Heart right ventricle (tissue), 16 donors: ENCODE results near the gene UBE2D1. TPM values are rescaled to one million over a fixed set of nuclear protein-coding genes. Genes with fewer than 3 reads are reported as not detected.

Experiments
- ATAC-seq, 8 donors: fragments of 200-7000 bp; cut with Tn5 transposase; one replicate each; pipeline ENCODE4 v1.9.1; 2020; ENCODE audit warnings: mild to moderate bottlenecking in 8 of 8, moderate library complexity in 8 of 8, moderate number of reproducible peaks in 1 of 8
- DNase-seq, 2 donors: peaks; one replicate each; pipeline ENCODE4 v3.0.0-alpha.2; 2020
- H3K27ac ChIP-seq, 10 donors: fragments of 200-600 bp; sonication (generic) in 2 of 10; one replicate each; pipeline versions ENCODE4 v1.5.0 to v1.8.0; 2020 to 2022; ENCODE audit warnings: mild to moderate bottlenecking in 3 of 10
- H3K27me3 ChIP-seq, 7 donors: fragments of 200-600 bp; one replicate each; pipeline ENCODE4 v1.8.0; 2021 to 2022; ENCODE audit warnings: mild to moderate bottlenecking in 2 of 7
- H3K36me3 ChIP-seq, 9 donors: fragments of 200-600 bp; sonication (generic) in 1 of 9; one replicate each; pipeline versions ENCODE4 v1.5.0 to v1.8.0; 2020 to 2022; ENCODE audit warnings: mild to moderate bottlenecking in 2 of 9
- H3K4me1 ChIP-seq, 9 donors: fragments of 200-600 bp; sonication (generic) in 1 of 9; one replicate each; pipeline versions ENCODE4 v1.5.0 to v1.8.0; 2020 to 2022; ENCODE audit warnings: mild to moderate bottlenecking in 4 of 9
- H3K4me3 ChIP-seq, 10 donors: fragments of 200-600 bp; sonication (generic) in 2 of 10; one replicate each; pipeline versions ENCODE4 v1.5.0 to v1.8.0; 2020 to 2022; ENCODE audit warnings: mild to moderate bottlenecking in 7 of 10, moderate library complexity in 2 of 10
- H3K9me3 ChIP-seq, 11 donors: fragments of 200-600 bp in 10 of 11; sonication (generic) in 2 of 11; one replicate each; pipeline versions ENCODE4 v1.5.0 to v1.8.0; 2013 to 2022; ENCODE audit warnings: mild to moderate bottlenecking in 2 of 11, control low read depth in 1 of 11, moderate library complexity in 1 of 11
- WGBS, 2 donors: extraction: QIAGEN DNeasy Blood & Tissue Kit; methylation state at CpG; one replicate each; pipeline ENCODE4 v1.1.7; 2013; ENCODE audit warnings: inconsistent platforms in 1 of 2; 5-methylcytosine and 5-hydroxymethylcytosine counted together
- intact Hi-C, 10 donors: fragments of 100-400 bp; cut with DNase I; formaldehyde crosslinking; loops; one replicate each; pipeline versions ENCODE4 v1.11.1 to v1.14.2; 2022
- long read RNA-seq, 3 donors: library from polyadenylated mRNA; unstranded; transcript quantifications; one replicate each; pipeline ENCODE4 v2.0.0, GENCODE V29; 2020 to 2021
- polyA plus RNA-seq, 2 donors: library from polyadenylated mRNA; stranded (reverse); fragments of 200-250 nt; gene quantifications; one replicate each; pipeline ENCODE4 v1.2.3, GENCODE V29; 2013
- total RNA-seq, 10 donors: library from RNA; stranded (reverse); fragmentation: NEBNext Ultra II Directional in 3 of 10; extraction: Animal tissue kit (Norgen Biotek cat#: 25700) in 3 of 10; gene quantifications; one replicate each; pipeline versions ENCODE4 v1.2.1 to v1.2.4, GENCODE V29; 2021 to 2023
- TF ChIP-seq, protein P1 (sequence below), 9 donors: fragments of 200-600 bp; sonication (generic) in 2 of 9; IDR thresholded peaks; one replicate each; pipeline versions ENCODE4 v1.5.0 to v1.8.0; 2021 to 2022; ENCODE audit warnings: antibody characterized with exemption in 9 of 9, mild to moderate bottlenecking in 5 of 9, moderate library complexity in 1 of 9
- donor health status: Arrhythmogenic right ventricular cardiomyopathy.
- donor health status: ischemic (EF 13 %, LVEDD 7.1; RV severe dilation, severe dysfunction).
- donor health status: healthy with polysubstance abuse.
- donor health status: DM: no; HTN: yes; CAD: no.
- donor health status: DM: no; HTN: no; CAD: no.
- donor health status: ischemic (EF 25% LVEDD 6.9; RV normal size, moderate dysfunction).
- donor health status: ischemic (EF 25% LVEDD 5.7; RV mildly dilated, moderate dysfunction).
- donor health status: healthy.
- donor health status: DM: yes; HTN: yes; CAD: no.
- donor health status: Ischemic cardiomyopathy.
- donor health status: ischemic (EF 35%, LVEDD 5.7; RV mildly dilated, moderate dysfunction).
- donor health status: nonischemic (EF 11% LVEDD 7.7; RV severe dilation, severe dysfunction).
- donor health status: DM: yes; HTN: yes; CAD: no.
- donor health status: PGD.
- donor health status: ischemic (EF 29% LVEDD 5.4; RV normal size, mild dysfunction).
- donor health status: nonischemic (EF 23%, LVEDD 6.1; RV moderate dilation, normal function).

UBE2D1 gene
- 10 to 100 TPM; 42.6 to 71.0 (median 62.0) TPM for total RNA-seq
- 10 to 100 TPM; 12.2 to 37.3 TPM for polyA plus RNA-seq
- long read RNA-seq, donor 1, transcript UBE2D1-201 (7 exons, 2,659 nt): major isoform, 51 of 59 reads
- long read RNA-seq, donor 1, partial matches to known transcripts: 1 of 59 reads
- long read RNA-seq, donor 1, other reads (novel, unspliced or antisense): 2 of 59 reads
- long read RNA-seq, donor 2, transcript UBE2D1-201 (7 exons, 2,659 nt): major isoform, 46 of 55 reads
- long read RNA-seq, donor 2, partial matches to known transcripts: 1 of 55 reads
- long read RNA-seq, donor 2, other reads (novel, unspliced or antisense): 3 of 55 reads
- long read RNA-seq, donor 3, transcript UBE2D1-204 (6 exons, 2,621 nt): minor isoform, 16 of 139 reads
- long read RNA-seq, donor 3, transcript UBE2D1-201 (7 exons, 2,659 nt): major isoform, 114 of 139 reads
- long read RNA-seq, donor 3, partial matches to known transcripts: 2 of 139 reads
- long read RNA-seq, donor 3, other reads (novel, unspliced or antisense): 5 of 139 reads

DNA sequence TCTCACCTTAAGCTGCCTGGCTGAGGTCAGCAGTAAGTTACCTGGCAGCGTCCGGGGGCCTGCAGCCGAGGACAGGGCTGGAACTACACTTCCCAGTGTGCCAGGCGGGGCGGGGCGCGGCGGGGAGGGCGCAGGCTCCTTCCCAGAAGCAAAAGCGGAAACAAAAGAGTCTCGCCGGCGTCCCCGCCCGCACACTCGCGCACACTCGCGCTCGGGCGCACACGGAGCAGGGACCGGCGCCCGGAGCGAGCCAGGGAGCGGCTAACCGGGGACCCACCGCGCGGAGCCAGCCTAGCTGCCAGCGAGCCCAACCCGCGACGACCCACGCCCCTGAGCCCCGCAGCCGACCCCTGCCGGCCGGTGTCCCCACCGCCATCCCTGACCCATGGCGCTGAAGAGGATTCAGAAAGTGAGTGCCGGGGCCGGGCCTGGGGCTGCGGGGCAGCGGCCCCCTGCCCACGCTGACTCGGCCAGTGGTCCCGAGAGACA lies at the start of gene UBE2D1:
Gene UBE2D1 (plus strand): TSS at position 190 of the 489 bp plus-strand sequence. CDS start 196 bp downstream, at position 386.
- DNase-seq (peak; percentile 91 to 93), ATAC-seq (peak; percentile 96 to 98 (median 97))
- Histone ChIP-seq H3K9me3 (no peaks in the 10 kb centered on the region), H3K4me1 (peaks cover 0 to 50% (median 20%) of the 10 kb centered on the region in 9 donors), H3K36me3 (no peaks in the 10 kb centered on the region), H3K27me3 (no peaks in the 10 kb centered on the region), H3K27ac (peak within 1 kb of the TSS; percentile 86 to 96 (median 94)), H3K4me3 (peak within 1 kb of the TSS; percentile 80 to 98 (median 91))
- WGBS, 2 donors: 0% methylated on average over 48 to 49 of the region's 49 CpGs
- intact Hi-C loops: loop anchor here (1.0 to 10.0 kb wide), 5 partner anchors 49 to 68 kb away; partner anchors contain the start of genes TFAM (in 9 of the 10) and IPMK (in 2 of the 10)
- TF ChIP-seq, protein P1, sequence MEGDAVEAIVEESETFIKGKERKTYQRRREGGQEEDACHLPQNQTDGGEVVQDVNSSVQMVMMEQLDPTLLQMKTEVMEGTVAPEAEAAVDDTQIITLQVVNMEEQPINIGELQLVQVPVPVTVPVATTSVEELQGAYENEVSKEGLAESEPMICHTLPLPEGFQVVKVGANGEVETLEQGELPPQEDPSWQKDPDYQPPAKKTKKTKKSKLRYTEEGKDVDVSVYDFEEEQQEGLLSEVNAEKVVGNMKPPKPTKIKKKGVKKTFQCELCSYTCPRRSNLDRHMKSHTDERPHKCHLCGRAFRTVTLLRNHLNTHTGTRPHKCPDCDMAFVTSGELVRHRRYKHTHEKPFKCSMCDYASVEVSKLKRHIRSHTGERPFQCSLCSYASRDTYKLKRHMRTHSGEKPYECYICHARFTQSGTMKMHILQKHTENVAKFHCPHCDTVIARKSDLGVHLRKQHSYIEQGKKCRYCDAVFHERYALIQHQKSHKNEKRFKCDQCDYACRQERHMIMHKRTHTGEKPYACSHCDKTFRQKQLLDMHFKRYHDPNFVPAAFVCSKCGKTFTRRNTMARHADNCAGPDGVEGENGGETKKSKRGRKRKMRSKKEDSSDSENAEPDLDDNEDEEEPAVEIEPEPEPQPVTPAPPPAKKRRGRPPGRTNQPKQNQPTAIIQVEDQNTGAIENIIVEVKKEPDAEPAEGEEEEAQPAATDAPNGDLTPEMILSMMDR (IDR thresholded peaks at IDR 0.05): peak in 4 of 9 donors; percentile 15 to 38 (median 25)

DNA sequence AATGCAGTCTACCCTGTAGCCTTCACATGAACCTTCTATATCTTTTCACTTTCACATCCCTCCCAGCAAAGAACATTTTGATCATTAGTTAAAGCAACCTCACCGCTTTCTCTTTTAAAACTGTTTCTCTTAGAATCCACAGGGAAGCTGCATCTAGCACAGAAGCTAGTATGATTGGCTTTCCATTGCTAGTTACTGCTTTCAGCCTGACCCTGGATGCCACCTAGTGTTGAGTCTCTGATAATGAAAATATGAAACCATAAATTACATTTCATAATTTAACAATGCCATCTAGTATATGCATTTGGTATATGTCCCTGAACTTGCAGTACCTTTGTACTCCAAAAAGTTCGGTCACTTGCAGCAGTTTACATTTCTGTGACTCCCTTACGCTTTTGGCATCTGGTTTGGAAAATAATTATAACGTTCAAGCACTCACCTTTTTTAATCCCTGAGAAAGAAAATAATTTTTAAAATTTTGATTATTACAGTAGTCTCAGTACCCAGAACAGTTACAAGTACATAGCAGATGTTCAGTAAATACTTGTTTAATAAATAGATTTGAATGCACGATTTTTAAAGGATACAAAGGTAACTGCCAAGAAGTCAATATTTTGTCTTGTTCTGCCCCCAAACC lies 43.1 kb upstream of the UBE2D1 start:
- intact Hi-C loops: loop anchor here (1.0 to 5.0 kb wide), 5 partner anchors 113 to 117 kb away; no protein-coding TSS in a partner anchor
- H3K36me3 ChIP-seq: peaks cover 0 to 28% (median 0%) of the 10 kb centered on the region in 9 donors
- H3K27me3 ChIP-seq: no peaks in the 10 kb centered on the region
- DNase-seq: no peak
- no peak overlapping the region for H3K27ac ChIP-seq
- H3K4me1 ChIP-seq: no peaks in the 10 kb centered on the region
- 70 to 79% methylated on average over 5 of the region's 5 CpGs for WGBS, 2 donors
- no peaks in the 10 kb centered on the region for H3K9me3 ChIP-seq
- no peak overlapping the region for H3K4me3 ChIP-seq
- ATAC-seq: peak in 7 of 8 donors; percentile 33 to 75 (median 63)
- TF ChIP-seq, protein P1 (IDR thresholded peaks at IDR 0.05): peak; percentile 55 to 84 (median 76)

DNA sequence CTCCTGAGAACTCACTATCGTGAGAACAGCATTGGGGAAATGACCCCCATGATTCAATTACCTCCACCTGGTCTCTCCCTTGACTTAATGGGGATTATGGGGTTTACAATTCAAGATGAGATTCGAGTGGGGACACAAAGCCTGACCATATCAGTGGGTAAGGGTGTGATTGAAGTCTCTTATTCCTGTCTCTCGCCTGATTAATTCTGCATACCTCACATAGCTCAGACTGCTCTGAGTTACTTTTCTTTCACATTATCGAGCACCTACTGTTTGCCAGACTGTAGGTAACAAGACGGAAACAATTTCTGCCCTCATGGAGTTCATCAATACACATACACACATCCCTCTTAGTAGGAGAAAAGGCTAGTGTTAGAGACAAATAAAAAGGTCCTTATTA lies 40.8 kb upstream of the UBE2D1 start:
- Histone ChIP-seq H3K4me1 (no peaks in the 10 kb centered on the region), H3K4me3 (no peak overlapping the region), H3K9me3 (no peaks in the 10 kb centered on the region), H3K27me3 (no peaks in the 10 kb centered on the region), H3K27ac (no peak overlapping the region), H3K36me3 (peaks cover 0 to 16% (median 0%) of the 10 kb centered on the region in 9 donors)
- intact Hi-C loops: loop anchor here in 5 of 10 donors (2.0 to 5.0 kb wide), 2 partner anchors 117 kb away; no protein-coding TSS in a partner anchor
- TF ChIP-seq, protein P1 (IDR thresholded peaks at IDR 0.05): no peak
- ATAC-seq (no peak), DNase-seq (no peak)
- WGBS, 2 donors: 68 to 69% methylated on average over 5 of the region's 5 CpGs

DNA sequence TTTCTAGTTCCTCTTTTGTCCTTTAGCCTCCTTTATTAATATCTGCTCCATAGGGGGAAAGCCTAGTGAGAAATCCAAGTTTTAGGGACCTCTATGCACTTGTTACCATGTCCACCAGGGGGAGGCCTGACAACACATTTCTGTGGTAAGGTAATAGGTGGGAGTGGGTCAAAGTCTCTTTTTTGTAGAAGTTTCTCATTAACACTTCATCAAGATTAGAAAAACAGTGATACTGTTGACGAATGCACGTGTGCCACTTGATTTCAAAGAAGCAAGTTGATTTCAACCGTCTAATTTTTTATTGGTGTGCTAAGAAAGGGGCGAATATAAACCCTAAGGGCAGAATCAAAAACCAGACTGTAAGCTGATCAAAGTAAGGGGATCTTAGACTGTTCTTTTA lies 35.2 kb upstream of the UBE2D1 start:
- WGBS, 2 donors: 8 to 11% methylated on average over 4 of the region's 4 CpGs
- TF ChIP-seq, protein P1 (IDR thresholded peaks at IDR 0.05): peak; percentile 56 to 85 (median 79)
- DNase-seq (peak in 1 of 2 donors; percentile 56), ATAC-seq (peak in 6 of 8 donors; percentile 52 to 75 (median 68))
- peaks cover 0 to 25% (median 0%) of the 10 kb centered on the region in 7 donors for H3K27me3 ChIP-seq
- no peaks in the 10 kb centered on the region for H3K9me3 ChIP-seq
- intact Hi-C loops: no loop called here
- H3K4me3 ChIP-seq: no peak overlapping the region
- no peaks in the 10 kb centered on the region for H3K36me3 ChIP-seq
- H3K4me1 ChIP-seq: peaks cover 0 to 5% (median 0%) of the 10 kb centered on the region in 9 donors
- H3K27ac ChIP-seq: no peak overlapping the region
